PC-9 (cell line): Measurements from ENCODE around the gene KRT16.

Source experiments
- EZH2 ChIP-seq: fragments of 200-600 bp; sonication (generic); IDR thresholded peaks from 2 replicates; pipeline ENCODE4 v1.8.0; 2017; ENCODE audit warnings: antibody characterized with exemption, low read depth
- TF ChIP-seq, protein P1 (sequence below): fragments of 200-600 bp; sonication (generic); conservative IDR thresholded peaks from 2 replicates; pipeline ENCODE4 v1.6.1; 2017; ENCODE audit warnings: mixed run types, antibody characterized with exemption, mild to moderate bottlenecking, moderate library complexity

DNA sequence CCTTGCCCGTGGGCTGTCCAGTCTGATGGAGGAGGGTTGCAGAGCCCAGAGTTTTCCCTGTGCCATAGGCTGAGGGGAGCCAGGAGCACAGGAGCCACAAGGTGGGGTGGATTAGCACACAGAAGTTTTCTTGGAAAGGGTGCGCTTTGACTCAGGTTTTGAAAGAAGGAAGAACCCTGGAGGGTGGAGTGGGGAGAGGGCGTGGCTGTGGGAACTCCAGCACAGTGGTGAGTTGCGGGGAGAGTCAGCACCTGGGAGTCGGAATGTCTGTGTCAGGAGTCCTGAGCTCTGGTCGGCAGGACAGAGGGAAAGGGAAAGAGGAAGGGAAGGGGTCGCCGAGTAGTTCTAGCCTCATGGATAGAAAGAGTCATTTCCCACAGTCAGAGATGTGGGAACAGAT, 17.0 kb downstream of the KRT16 start:
- TF ChIP-seq, protein P1, sequence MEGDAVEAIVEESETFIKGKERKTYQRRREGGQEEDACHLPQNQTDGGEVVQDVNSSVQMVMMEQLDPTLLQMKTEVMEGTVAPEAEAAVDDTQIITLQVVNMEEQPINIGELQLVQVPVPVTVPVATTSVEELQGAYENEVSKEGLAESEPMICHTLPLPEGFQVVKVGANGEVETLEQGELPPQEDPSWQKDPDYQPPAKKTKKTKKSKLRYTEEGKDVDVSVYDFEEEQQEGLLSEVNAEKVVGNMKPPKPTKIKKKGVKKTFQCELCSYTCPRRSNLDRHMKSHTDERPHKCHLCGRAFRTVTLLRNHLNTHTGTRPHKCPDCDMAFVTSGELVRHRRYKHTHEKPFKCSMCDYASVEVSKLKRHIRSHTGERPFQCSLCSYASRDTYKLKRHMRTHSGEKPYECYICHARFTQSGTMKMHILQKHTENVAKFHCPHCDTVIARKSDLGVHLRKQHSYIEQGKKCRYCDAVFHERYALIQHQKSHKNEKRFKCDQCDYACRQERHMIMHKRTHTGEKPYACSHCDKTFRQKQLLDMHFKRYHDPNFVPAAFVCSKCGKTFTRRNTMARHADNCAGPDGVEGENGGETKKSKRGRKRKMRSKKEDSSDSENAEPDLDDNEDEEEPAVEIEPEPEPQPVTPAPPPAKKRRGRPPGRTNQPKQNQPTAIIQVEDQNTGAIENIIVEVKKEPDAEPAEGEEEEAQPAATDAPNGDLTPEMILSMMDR, result no peak
- TF ChIP-seq EZH2, result no peak
